ENCODE measurements around the gene MUSK. TPM values are rescaled to one million over a fixed set of nuclear protein-coding genes. Genes with fewer than 3 reads are reported as not detected.
"Not testable (repeated sequence)": the region's sequence is repeated elsewhere in the genome, so short reads cannot be mapped to it uniquely, and the experiment has no call there.

MUSK gene
- polyA plus RNA-seq, 1 donor, result 14.6 TPM

- no peak for DNase-seq (ENCODE audit: low read depth)
Observed at GRCh38 chr9:110762783-110763182, 94.2 kb downstream of the MUSK start.

GRCh38 chr9:110763568-110763967, 95.0 kb downstream of the MUSK start:
- DNase-seq (ENCODE audit: low read depth), result no peak

- DNase-seq (ENCODE audit: low read depth), result no peak
Observed at GRCh38 chr9:110764006-110764405, 95.4 kb downstream of the MUSK start.

DNA sequence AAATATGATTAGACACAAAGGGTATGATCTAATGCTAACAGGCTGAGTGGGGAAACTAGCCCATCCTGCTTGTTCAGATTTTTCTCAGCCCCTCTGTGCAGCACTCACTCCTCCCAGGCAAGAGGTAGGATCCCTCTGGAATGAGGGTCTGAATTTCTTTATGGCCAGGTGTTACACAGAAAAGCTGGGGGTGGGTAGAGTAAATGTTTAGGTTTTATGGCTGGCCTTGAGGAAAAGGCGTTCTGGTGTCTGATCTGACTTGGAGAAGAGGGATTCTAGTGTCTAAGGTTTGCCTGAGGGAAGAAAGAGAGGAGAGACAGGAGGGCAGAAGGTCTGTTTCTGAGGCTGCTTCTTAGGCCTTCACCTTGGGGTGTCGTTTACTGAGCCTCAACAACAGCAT, 97.3 kb downstream of the MUSK start:
- no peak for DNase-seq (ENCODE audit: low read depth)

DNA sequence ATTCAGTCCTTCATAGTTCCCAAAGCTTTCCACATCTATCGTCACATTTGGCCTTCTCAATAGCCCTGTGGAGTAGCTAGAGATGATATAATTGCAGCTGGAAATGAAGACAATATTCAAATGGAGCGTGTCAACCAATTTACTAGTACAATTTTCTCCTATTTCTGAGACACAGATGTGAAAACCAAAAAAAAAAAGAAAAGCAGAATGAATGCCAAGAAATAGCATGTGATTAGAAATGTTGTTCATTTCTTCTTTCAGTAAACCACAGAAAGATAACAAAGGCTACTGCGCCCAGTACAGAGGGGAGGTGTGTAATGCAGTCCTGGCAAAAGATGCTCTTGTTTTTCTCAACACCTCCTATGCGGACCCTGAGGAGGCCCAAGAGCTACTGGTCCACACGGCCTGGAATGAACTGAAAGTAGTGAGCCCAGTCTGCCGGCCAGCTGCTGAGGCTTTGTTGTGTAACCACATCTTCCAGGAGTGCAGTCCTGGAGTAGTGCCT, 99.0 kb downstream of the MUSK start:
- DNase-seq (ENCODE audit: low read depth), result peak; percentile 73

- DNase-seq (ENCODE audit: low read depth), result no peak
Observed at GRCh38 chr9:110768886-110769285, 100.3 kb downstream of the MUSK start.

- no peak for DNase-seq (ENCODE audit: low read depth)
Observed at GRCh38 chr9:110769667-110770066, 101.1 kb downstream of the MUSK start.

DNA sequence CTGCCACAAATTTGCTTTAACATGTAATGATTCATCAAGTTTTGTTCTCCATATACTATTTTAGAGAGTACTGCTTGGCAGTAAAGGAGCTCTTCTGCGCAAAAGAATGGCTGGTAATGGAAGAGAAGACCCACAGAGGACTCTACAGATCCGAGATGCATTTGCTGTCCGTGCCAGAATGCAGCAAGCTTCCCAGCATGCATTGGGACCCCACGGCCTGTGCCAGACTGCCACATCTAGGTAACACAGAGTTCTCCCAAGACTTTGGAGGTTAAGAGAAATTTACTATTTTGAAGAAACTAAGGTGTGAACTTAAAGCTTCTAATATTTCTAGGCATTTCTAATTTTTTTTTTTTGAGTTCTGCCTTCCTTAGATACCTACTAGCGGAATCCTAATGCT, 107.1 kb downstream of the MUSK start:
- no peak for DNase-seq (ENCODE audit: low read depth)

- no peak for DNase-seq (ENCODE audit: low read depth)
Observed at GRCh38 chr9:110776221-110776620, 107.6 kb downstream of the MUSK start.

- no peak for DNase-seq (ENCODE audit: low read depth)
Observed at GRCh38 chr9:110777196-110777875, 108.7 kb downstream of the MUSK start.

GRCh38 chr9:110777876-110778215, 109.3 kb downstream of the MUSK start:
- no peak for DNase-seq (ENCODE audit: low read depth)

GRCh38 chr9:110782701-110783100, 114.1 kb downstream of the MUSK start:
- DNase-seq (ENCODE audit: low read depth), result no peak

DNA sequence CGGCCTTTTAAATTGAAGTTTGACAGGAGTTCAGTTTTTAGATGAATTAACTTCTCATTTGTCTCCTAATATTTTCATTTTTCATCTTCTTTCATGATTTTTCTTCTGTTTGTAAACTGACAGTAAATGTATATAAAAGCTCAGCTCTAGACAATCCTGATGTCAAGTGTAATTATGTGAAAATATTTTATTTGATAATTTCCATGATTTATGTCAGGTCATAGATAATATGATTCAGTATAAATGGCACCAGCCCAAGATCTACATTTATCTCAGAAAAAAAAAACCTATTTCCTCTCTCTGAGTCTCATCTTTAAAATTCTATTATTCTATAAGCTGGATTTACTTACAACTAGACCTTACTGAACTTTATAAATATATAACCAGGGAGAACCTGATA, 115.7 kb downstream of the MUSK start:
- no peak for DNase-seq (ENCODE audit: low read depth)

DNA sequence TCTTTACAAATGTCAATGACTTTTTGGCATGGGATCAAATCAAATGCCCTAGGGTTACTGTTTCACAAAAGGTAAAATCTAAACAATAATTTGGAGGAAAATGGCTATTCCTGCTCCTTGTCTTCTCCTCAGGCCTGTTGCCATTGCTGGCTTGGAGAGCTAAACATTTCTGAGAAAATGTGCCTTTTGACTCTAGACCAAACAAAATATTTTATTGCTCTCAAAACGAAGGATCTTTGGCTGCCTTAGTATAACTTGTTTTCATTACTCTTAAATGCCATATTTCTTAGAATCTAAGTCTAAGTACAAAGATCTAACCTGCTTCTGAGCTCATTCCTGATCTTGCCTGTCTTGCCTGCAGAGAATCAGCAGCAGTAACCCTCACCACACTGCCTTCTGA, 116.6 kb downstream of the MUSK start:
- no peak for DNase-seq (ENCODE audit: low read depth)

GRCh38 chr9:110788396-110788795, 119.8 kb downstream of the MUSK start:
- not testable (repeated sequence) for DNase-seq (ENCODE audit: low read depth)

DNA sequence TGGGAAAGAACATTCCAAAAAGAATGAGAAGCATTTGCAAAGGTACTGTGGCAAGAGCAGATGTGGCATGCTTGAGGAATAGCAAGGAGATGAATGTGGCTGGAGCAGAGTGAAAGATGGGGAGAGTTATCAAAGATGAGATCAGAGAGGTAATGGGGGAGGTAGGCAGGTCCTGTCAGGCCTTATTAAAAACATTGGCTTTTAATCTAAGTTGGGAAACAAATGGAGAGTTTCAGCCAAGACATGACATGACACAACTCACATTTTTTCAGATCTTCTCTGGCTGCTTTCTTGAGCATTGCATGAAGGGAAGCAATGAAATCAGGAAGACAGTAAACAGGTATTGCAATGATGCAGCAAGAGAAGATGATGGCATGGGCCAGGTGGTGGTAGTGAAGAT, 120.3 kb downstream of the MUSK start:
- no peak for DNase-seq (ENCODE audit: low read depth)

- DNase-seq (ENCODE audit: low read depth), result no peak
Observed at GRCh38 chr9:110797611-110798010, 129.0 kb downstream of the MUSK start.

DNA sequence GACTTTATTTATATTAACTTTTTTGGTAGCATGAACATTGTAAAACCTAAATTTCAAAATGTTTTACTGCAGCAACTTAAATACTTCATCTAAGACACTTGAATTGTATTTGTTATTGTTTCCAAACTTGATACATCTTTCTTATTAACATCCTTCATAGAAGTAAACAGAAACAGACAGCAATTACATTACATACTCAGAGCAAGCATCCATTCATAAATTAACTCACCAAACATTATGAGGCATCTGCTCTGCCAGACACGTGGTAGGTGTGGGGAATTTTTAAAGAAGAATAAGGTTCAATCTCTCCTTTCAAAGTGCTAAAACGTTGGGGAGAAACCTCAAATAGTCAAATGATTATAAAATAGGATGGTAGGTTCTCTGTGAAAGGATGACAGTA, 130.8 kb downstream of the MUSK start:
- DNase-seq (ENCODE audit: low read depth), result no peak

- no peak for DNase-seq (ENCODE audit: low read depth)
Observed at GRCh38 chr9:110801426-110801825, 132.8 kb downstream of the MUSK start.

- DNase-seq (ENCODE audit: low read depth), result no peak
Observed at GRCh38 chr9:110802416-110803035, 133.9 kb downstream of the MUSK start.

GRCh38 chr9:110807956-110808598, 139.5 kb downstream of the MUSK start:
- DNase-seq (ENCODE audit: low read depth), result no peak

DNA sequence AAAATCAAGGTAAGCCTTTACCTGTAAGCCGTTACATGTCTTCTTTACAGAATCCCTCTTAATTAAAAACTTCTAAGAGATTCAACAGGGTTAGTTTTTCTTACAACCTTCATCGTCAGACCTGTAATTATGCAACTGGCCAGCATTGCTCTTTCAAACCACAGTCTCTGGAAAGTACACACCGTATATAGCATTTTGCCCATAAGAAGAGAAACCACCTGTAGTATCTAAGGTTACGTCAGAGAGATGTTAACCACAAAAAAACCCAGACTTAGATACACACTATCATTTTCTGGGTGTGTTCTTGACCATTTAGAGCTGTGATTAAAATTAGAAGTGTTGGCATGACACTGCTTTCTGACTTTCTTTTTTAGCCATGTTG, 140.0 kb downstream of the MUSK start:
- no peak for DNase-seq (ENCODE audit: low read depth)

DNA sequence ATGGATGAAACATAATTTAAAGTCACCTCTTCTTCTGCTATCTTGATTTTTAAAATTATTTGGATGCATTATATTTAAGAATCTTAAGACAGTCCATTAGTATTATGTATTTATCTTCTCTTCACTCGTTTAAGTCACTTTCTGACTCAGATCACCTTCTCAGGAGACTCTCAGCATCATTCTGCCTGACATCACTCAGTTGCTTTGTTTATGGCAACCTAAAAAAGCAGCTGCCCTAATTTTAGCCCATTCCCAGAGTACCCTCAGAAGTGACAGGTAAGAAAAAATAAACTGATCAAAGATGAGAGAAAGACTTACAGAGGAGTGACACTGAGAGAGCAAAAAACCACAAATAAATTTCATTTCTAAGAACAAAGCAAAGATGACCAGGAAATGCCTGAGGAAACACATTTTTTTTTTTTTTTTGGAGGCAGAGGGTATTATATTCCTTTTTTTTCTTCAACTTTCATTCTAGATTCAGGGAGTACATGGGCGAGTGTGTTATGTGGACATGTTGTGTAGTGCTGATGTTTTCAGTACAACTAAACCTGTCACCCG, 140.5 kb downstream of the MUSK start:
- no peak for DNase-seq (ENCODE audit: low read depth)

Data from forelimb muscle (tissue), 1 donor.